Naive thymus-derived CD4-positive, alpha-beta T cell (primary cell): ENCODE data around the gene DYNC1I1. TPM values are rescaled to one million over a fixed set of nuclear protein-coding genes. Genes with fewer than 3 reads are reported as not detected.

ENCODE experiments used
- ATAC-seq: fragments of 150-1000 bp; cut with Tn5 transposase; 2 replicates; pipeline ENCODE4 v1.10.0; 2021; ENCODE audit warnings: mild to moderate bottlenecking, moderate library complexity
- CTCF ChIA-PET: fragments of 350-600 bp; sonication (Branson Sonifier 250); formaldehyde crosslinking; loops from one replicate; lab custom pipeline; 2021; ENCODE audit warnings: antibody characterized with exemption; lab: Charles Lee
- POLR2A ChIA-PET: fragments of 350-600 bp; sonication (Branson Sonifier 250); formaldehyde crosslinking; loops from one replicate; lab custom pipeline; 2021; ENCODE audit warnings: antibody characterized with exemption, inconsistent platforms; lab: Charles Lee
- DNase-seq, 9 donors: peaks; one replicate each; pipeline versions ENCODE4 v3.0.0 to v3.0.0-alpha.2; 2020 to 2022; ENCODE audit warnings: mixed read lengths in 1 of 9
- H3K27ac ChIP-seq: one replicate; pipeline ENCODE4 v1.7.0; 2013; ENCODE audit warnings: mild to moderate bottlenecking, low read depth, low read length, moderate library complexity
- H3K27me3 ChIP-seq, 2 donors: one replicate each; pipeline ENCODE4 v1.7.0; 2013; ENCODE audit warnings: low read length in 2 of 2, mild to moderate bottlenecking in 2 of 2, moderate library complexity in 2 of 2; ENCODE audit not compliant: control insufficient read depth in 2 of 2, insufficient read depth in 2 of 2
- H3K36me3 ChIP-seq, 3 experiments: 1 replicate in 2 of 3; 2 replicates in 1 of 3; pipeline ENCODE4 v1.7.0; 2013; ENCODE audit warnings: low read length in 3 of 3, mild to moderate bottlenecking in 3 of 3, moderate library complexity in 1 of 3; ENCODE audit not compliant: insufficient read depth in 3 of 3, control insufficient read depth in 2 of 3
- H3K4me1 ChIP-seq, 2 donors: one replicate each; pipeline ENCODE4 v1.7.0; 2013; ENCODE audit warnings: low read length in 2 of 2, mild to moderate bottlenecking in 2 of 2, moderate library complexity in 1 of 2; ENCODE audit not compliant: control insufficient read depth in 2 of 2, insufficient read depth in 2 of 2
- H3K4me3 ChIP-seq: 2 replicates; pipeline ENCODE4 v1.7.0; 2013; ENCODE audit warnings: mild to moderate bottlenecking, low read length
- H3K9me3 ChIP-seq, 3 experiments: 1 replicate in 2 of 3; 2 replicates in 1 of 3; pipeline ENCODE4 v1.7.0; 2013; ENCODE audit warnings: low read length in 3 of 3; ENCODE audit not compliant: control insufficient read depth in 2 of 3
- H3K27ac Mint-ChIP-seq, 9 donors: one replicate each; pipeline ENCODE4 v1.8.0; 2020 to 2022; ENCODE audit warnings: mixed read lengths in 9 of 9, mild to moderate bottlenecking in 8 of 9, moderate library complexity in 5 of 9, inconsistent platforms in 2 of 9
- H3K27me3 Mint-ChIP-seq, 5 donors: one replicate each; pipeline ENCODE4 v1.8.0; 2021 to 2022; ENCODE audit warnings: mixed read lengths in 5 of 5, mild to moderate bottlenecking in 1 of 5
- H3K36me3 Mint-ChIP-seq, 5 donors: one replicate each; pipeline ENCODE4 v1.8.0; 2020 to 2022; ENCODE audit warnings: mixed read lengths in 5 of 5, mild to moderate bottlenecking in 3 of 5, inconsistent platforms in 1 of 5
- H3K4me1 Mint-ChIP-seq, 7 donors: one replicate each; pipeline ENCODE4 v1.8.0; 2020 to 2022; ENCODE audit warnings: mixed read lengths in 7 of 7, mild to moderate bottlenecking in 3 of 7, inconsistent platforms in 1 of 7
- H3K4me3 Mint-ChIP-seq, 10 donors: one replicate each; pipeline ENCODE4 v1.8.0; 2020 to 2022; ENCODE audit warnings: mild to moderate bottlenecking in 10 of 10, mixed read lengths in 10 of 10, moderate library complexity in 6 of 10, inconsistent platforms in 2 of 10
- H3K9me3 Mint-ChIP-seq, 11 donors: one replicate each; pipeline ENCODE4 v1.8.0; 2020 to 2022; ENCODE audit warnings: mixed read lengths in 11 of 11, mild to moderate bottlenecking in 4 of 11, inconsistent platforms in 1 of 11, moderate library complexity in 1 of 11
- intact Hi-C, 2 donors: fragments of 100-400 bp; cut with micrococcal nuclease; formaldehyde crosslinking; loops; one replicate each; pipeline ENCODE4 v1.15.1; 2023
- polyA plus RNA-seq, 2 donors: library from polyadenylated mRNA; unstranded; fragments of 300-500 nt; fragmentation: Illumina TruSeq; gene quantifications; one replicate each; pipeline ENCODE4 v1.2.3, GENCODE V29; 2021
- total RNA-seq, 6 experiments: library from RNA in 5 of 6; stranded (reverse) in 5 of 6; gene quantifications; 1 replicate in 5 of 6; 2 replicates in 1 of 6; pipeline ENCODE4 v1.2.3 and lab custom pipeline; 2021 to 2026

DYNC1I1 gene
- total and polyA plus RNA-seq, 7 experiments from 2014 or later: 0.61 TPM; not detected in 6

- Mint-ChIP-seq H3K27ac (no peak overlapping the region), H3K9me3 (peaks cover 0 to 5% (median 0%) of the 10 kb centered on the region in 11 donors), H3K27me3 (peaks cover 0 to 7% (median 5%) of the 10 kb centered on the region in 5 donors), H3K4me1 (no peaks in the 10 kb centered on the region), H3K36me3 (no peaks in the 10 kb centered on the region), H3K4me3 (no peak overlapping the region)
- H3K27me3 ChIP-seq: no peaks in the 10 kb centered on the region
- H3K4me3 ChIP-seq: no peak overlapping the region
- H3K27ac ChIP-seq: no peak overlapping the region
- no peaks in the 10 kb centered on the region for H3K36me3 ChIP-seq
- no peak for ATAC-seq
- ChIA-PET POLR2A (no interaction called here), CTCF (no interaction called here)
- DNase-seq: no peak
- no peaks in the 10 kb centered on the region for H3K4me1 ChIP-seq
- intact Hi-C loops: no loop called here
- H3K9me3 ChIP-seq: no peaks in the 10 kb centered on the region
These were observed 29.9 kb downstream of the DYNC1I1 start for GRCh38 chr7:95802270-95802669.

DNA sequence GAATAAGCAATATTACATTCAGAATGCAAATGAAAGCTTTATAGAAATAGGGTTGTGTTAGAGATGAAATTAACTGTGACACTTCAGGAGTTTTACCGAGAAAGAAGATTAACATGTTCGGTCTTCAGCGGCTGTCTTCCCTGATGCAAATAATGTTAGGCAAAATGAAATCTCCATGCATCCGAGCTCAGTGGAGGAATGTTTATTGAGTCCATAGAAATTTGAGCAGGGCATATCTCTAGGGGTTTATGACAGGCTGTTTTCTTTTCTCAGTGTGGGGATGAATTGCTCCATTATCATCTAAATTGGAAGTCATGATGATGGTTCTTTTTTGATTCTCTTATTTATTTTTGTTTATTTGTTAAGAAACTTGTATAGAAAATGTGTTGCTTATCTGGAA, 31.7 kb downstream of the DYNC1I1 start:
- Mint-ChIP-seq H3K27me3 (peaks cover 0 to 13% (median 7%) of the 10 kb centered on the region in 5 donors), H3K36me3 (no peaks in the 10 kb centered on the region), H3K9me3 (peaks cover 0 to 5% (median 0%) of the 10 kb centered on the region in 11 donors), H3K4me3 (no peak overlapping the region), H3K4me1 (no peaks in the 10 kb centered on the region), H3K27ac (no peak overlapping the region)
- Histone ChIP-seq H3K36me3 (no peaks in the 10 kb centered on the region), H3K9me3 (no peaks in the 10 kb centered on the region), H3K27ac (no peak overlapping the region), H3K27me3 (no peaks in the 10 kb centered on the region), H3K4me3 (no peak overlapping the region), H3K4me1 (no peaks in the 10 kb centered on the region)
- no peak for DNase-seq
- intact Hi-C loops: no loop called here
- ATAC-seq: no peak
- ChIA-PET POLR2A (no interaction called here), CTCF (no interaction called here)

DNA sequence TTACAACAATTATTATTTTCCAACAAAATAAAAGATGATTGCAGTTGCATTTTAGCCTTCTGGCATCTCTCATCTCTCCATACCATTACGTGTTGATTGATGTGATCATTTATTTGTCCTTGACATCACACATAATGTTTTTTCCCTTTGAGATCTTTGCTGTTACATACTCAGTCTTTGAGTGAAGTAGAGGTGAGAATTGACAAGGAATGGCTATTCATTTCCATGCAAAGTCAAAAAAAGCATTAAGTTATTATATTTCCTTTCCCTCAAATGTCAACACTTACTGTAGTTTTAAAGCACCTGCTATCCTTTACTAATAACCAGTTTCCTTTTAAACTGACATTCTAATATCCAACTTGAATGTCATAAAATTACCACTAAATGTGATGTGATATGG, 33.6 kb downstream of the DYNC1I1 start:
- POLR2A ChIA-PET: no interaction called here
- intact Hi-C loops: no loop called here
- no peak overlapping the region for H3K27ac ChIP-seq
- no peak overlapping the region for H3K27ac Mint-ChIP-seq
- no peaks in the 10 kb centered on the region for H3K27me3 ChIP-seq
- no peaks in the 10 kb centered on the region for H3K4me1 Mint-ChIP-seq
- no peaks in the 10 kb centered on the region for H3K4me1 ChIP-seq
- no peak overlapping the region for H3K4me3 ChIP-seq
- H3K4me3 Mint-ChIP-seq: no peak overlapping the region
- H3K36me3 Mint-ChIP-seq: no peaks in the 10 kb centered on the region
- DNase-seq (no peak), ATAC-seq (no peak)
- CTCF ChIA-PET: no interaction called here
- H3K36me3 ChIP-seq: no peaks in the 10 kb centered on the region
- peaks cover 0 to 6% (median 0%) of the 10 kb centered on the region in 11 donors for H3K9me3 Mint-ChIP-seq
- peaks cover 0 to 14% (median 7%) of the 10 kb centered on the region in 5 donors for H3K27me3 Mint-ChIP-seq
- no peaks in the 10 kb centered on the region for H3K9me3 ChIP-seq

GRCh38 chr7:95808396-95808795, 36.0 kb downstream of the DYNC1I1 start:
- Histone ChIP-seq H3K9me3 (no peaks in the 10 kb centered on the region), H3K4me3 (no peak overlapping the region), H3K27ac (no peak overlapping the region), H3K4me1 (no peaks in the 10 kb centered on the region), H3K27me3 (no peaks in the 10 kb centered on the region), H3K36me3 (no peaks in the 10 kb centered on the region)
- Mint-ChIP-seq H3K27ac (no peak overlapping the region), H3K27me3 (peaks cover 0 to 13% (median 0%) of the 10 kb centered on the region in 5 donors), H3K36me3 (no peaks in the 10 kb centered on the region), H3K4me3 (no peak overlapping the region), H3K4me1 (no peaks in the 10 kb centered on the region), H3K9me3 (peaks cover 0 to 3% (median 0%) of the 10 kb centered on the region in 11 donors)
- no peak for DNase-seq
- no peak for ATAC-seq
- ChIA-PET CTCF (no interaction called here), POLR2A (no interaction called here)
- intact Hi-C loops: no loop called here

- ChIA-PET CTCF (no interaction called here), POLR2A (no interaction called here)
- no peak overlapping the region for H3K27ac ChIP-seq
- no peaks in the 10 kb centered on the region for H3K4me1 Mint-ChIP-seq
- no peaks in the 10 kb centered on the region for H3K36me3 Mint-ChIP-seq
- peaks cover 0 to 3% (median 0%) of the 10 kb centered on the region in 11 donors for H3K9me3 Mint-ChIP-seq
- H3K4me3 ChIP-seq: no peak overlapping the region
- no peaks in the 10 kb centered on the region for H3K4me1 ChIP-seq
- H3K36me3 ChIP-seq: no peaks in the 10 kb centered on the region
- H3K27me3 ChIP-seq: no peaks in the 10 kb centered on the region
- no peak overlapping the region for H3K27ac Mint-ChIP-seq
- H3K4me3 Mint-ChIP-seq: no peak overlapping the region
- intact Hi-C loops: no loop called here
- H3K27me3 Mint-ChIP-seq: peaks cover 0 to 10% (median 0%) of the 10 kb centered on the region in 5 donors
- H3K9me3 ChIP-seq: no peaks in the 10 kb centered on the region
- no peak for ATAC-seq
- no peak for DNase-seq
These were observed 39.6 kb downstream of the DYNC1I1 start for GRCh38 chr7:95811846-95812445.

GRCh38 chr7:95814721-95815120, 42.4 kb downstream of the DYNC1I1 start:
- no peak overlapping the region for H3K4me3 ChIP-seq
- peaks cover 0 to 2% (median 0%) of the 10 kb centered on the region in 7 donors for H3K4me1 Mint-ChIP-seq
- ATAC-seq: no peak
- no peaks in the 10 kb centered on the region for H3K27me3 ChIP-seq
- CTCF ChIA-PET: no interaction called here
- POLR2A ChIA-PET: no interaction called here
- no peaks in the 10 kb centered on the region for H3K4me1 ChIP-seq
- DNase-seq: no peak
- H3K27me3 Mint-ChIP-seq: peaks cover 0 to 5% (median 0%) of the 10 kb centered on the region in 5 donors
- H3K9me3 Mint-ChIP-seq: peaks cover 0 to 4% (median 0%) of the 10 kb centered on the region in 11 donors
- no peak overlapping the region for H3K27ac ChIP-seq
- H3K36me3 ChIP-seq: no peaks in the 10 kb centered on the region
- intact Hi-C loops: no loop called here
- no peaks in the 10 kb centered on the region for H3K9me3 ChIP-seq
- no peaks in the 10 kb centered on the region for H3K36me3 Mint-ChIP-seq
- no peak overlapping the region for H3K4me3 Mint-ChIP-seq
- H3K27ac Mint-ChIP-seq: no peak overlapping the region
